Endothelial cell (in vitro differentiated cells): ENCODE results near the gene KLF2. TPM values are rescaled to one million over a fixed set of nuclear protein-coding genes. Genes with fewer than 3 reads are reported as not detected.

ENCODE experiments used
- DNase-seq: peaks from one replicate; pipeline ENCODE4 v3.0.0; 2021; ENCODE audit warnings: low spot score
- H3K27ac Mint-ChIP-seq: one replicate; pipeline ENCODE4 v1.8.0; 2021; ENCODE audit warnings: mixed read lengths, inconsistent platforms; ENCODE audit not compliant: unreplicated experiment
- H3K27me3 Mint-ChIP-seq: one replicate; pipeline ENCODE4 v1.8.0; 2021; ENCODE audit warnings: mild to moderate bottlenecking, moderate library complexity, mixed read lengths, inconsistent platforms; ENCODE audit not compliant: unreplicated experiment
- H3K36me3 Mint-ChIP-seq: one replicate; pipeline ENCODE4 v1.8.0; 2021; ENCODE audit warnings: mild to moderate bottlenecking, low read depth, mixed read lengths, inconsistent platforms; ENCODE audit not compliant: unreplicated experiment
- H3K4me1 Mint-ChIP-seq: one replicate; pipeline ENCODE4 v1.8.0; 2021; ENCODE audit warnings: mild to moderate bottlenecking, mixed read lengths, inconsistent platforms; ENCODE audit not compliant: unreplicated experiment
- H3K4me3 Mint-ChIP-seq: one replicate; pipeline ENCODE4 v1.8.0; 2021; ENCODE audit warnings: mild to moderate bottlenecking, mixed read lengths, inconsistent platforms; ENCODE audit not compliant: unreplicated experiment
- H3K9me3 Mint-ChIP-seq: one replicate; pipeline ENCODE4 v1.8.0; 2021; ENCODE audit warnings: mixed read lengths, inconsistent platforms; ENCODE audit not compliant: unreplicated experiment
- total RNA-seq: library from RNA; stranded (reverse); fragmentation: NEBNext Ultra II Directional; extraction: Animal tissue kit (Norgen Biotek cat#: 25700); gene quantifications from one replicate; pipeline ENCODE4 v1.2.1, GENCODE V29; 2021; ENCODE audit not compliant: unreplicated experiment
- TF ChIP-seq, protein P1 (sequence below): fragments of 200-600 bp; sonication (generic); IDR thresholded peaks from one replicate; pipeline ENCODE4 v1.5.0; 2021; ENCODE audit warnings: antibody characterized with exemption; ENCODE audit not compliant: unreplicated experiment

Gene KLF2
- total RNA-seq, 1 donor from 2014 or later: 48.9 TPM

DNA sequence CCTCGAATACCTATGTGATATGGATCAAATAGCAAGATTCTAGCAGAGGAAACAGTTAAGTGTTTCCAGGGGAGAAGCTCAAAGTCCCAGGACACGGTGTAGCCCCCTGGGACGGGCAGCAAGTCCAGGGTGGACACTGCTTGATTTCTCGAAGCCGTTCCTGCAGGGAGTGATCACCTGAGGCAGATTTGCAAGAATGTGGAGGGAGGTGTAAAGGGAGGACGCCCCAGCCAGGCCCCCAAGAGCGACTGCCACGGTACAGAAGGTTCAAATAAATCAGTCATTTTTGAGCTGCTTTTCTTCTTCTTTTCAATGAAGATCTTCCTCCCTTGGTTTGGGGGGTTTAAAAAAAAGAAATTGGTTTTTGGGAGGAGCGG lies 41.4 kb downstream of the KLF2 start:
- H3K9me3 Mint-ChIP-seq: no peaks in the 10 kb centered on the region
- TF ChIP-seq, protein P1, sequence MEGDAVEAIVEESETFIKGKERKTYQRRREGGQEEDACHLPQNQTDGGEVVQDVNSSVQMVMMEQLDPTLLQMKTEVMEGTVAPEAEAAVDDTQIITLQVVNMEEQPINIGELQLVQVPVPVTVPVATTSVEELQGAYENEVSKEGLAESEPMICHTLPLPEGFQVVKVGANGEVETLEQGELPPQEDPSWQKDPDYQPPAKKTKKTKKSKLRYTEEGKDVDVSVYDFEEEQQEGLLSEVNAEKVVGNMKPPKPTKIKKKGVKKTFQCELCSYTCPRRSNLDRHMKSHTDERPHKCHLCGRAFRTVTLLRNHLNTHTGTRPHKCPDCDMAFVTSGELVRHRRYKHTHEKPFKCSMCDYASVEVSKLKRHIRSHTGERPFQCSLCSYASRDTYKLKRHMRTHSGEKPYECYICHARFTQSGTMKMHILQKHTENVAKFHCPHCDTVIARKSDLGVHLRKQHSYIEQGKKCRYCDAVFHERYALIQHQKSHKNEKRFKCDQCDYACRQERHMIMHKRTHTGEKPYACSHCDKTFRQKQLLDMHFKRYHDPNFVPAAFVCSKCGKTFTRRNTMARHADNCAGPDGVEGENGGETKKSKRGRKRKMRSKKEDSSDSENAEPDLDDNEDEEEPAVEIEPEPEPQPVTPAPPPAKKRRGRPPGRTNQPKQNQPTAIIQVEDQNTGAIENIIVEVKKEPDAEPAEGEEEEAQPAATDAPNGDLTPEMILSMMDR: no peak
- H3K36me3 Mint-ChIP-seq: peaks cover 5% of the 10 kb centered on the region
- peaks cover 15% of the 10 kb centered on the region for H3K4me1 Mint-ChIP-seq
- no peak overlapping the region for H3K27ac Mint-ChIP-seq
- no peak for DNase-seq
- H3K27me3 Mint-ChIP-seq: peaks cover 4% of the 10 kb centered on the region
- no peak overlapping the region for H3K4me3 Mint-ChIP-seq

DNA sequence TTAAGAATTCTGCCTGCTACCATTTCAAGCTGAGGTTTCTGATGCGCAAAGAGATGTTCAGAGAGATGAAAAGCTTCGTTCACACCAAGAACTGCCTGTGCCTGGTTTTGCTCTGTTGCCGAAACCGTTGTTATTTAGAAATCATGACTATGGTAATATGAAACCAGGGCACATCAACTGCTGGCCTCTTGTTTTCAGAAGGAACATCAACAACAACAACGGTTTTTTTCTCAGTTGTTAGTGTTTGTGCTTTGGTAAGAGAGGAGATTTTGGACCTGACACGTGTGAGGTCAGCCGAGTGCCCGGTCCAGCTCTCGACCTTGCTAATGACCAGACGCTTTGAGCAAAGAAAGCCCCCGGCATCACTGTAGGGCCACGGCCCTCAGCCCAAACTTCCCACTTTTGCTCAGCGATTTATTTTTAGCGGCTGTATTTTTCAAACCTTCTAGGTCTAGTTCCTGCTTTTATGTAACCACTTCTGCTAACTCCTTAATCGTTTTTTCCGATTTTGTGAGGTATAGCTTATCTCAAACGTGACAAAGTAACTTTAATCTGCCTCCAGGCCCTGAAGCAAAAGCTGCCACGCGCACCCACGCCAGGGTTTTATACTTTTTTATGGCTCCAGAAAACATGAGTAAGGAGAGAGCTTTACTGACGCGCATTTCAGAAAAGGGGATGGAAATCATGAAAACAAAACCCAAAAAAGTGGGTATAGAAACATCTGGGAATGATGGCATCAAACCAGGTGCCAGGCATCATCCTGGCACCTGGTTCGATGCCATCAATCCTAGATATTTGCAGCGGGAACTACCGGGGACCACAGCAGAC lies 42.0 kb downstream of the KLF2 start:
- Mint-ChIP-seq H3K27me3 (peaks cover 6% of the 10 kb centered on the region), H3K4me3 (no peak overlapping the region), H3K27ac (no peak overlapping the region), H3K4me1 (peaks cover 20% of the 10 kb centered on the region), H3K9me3 (no peaks in the 10 kb centered on the region), H3K36me3 (peaks cover 7% of the 10 kb centered on the region)
- no peak for DNase-seq
- TF ChIP-seq, protein P1: no peak

DNA sequence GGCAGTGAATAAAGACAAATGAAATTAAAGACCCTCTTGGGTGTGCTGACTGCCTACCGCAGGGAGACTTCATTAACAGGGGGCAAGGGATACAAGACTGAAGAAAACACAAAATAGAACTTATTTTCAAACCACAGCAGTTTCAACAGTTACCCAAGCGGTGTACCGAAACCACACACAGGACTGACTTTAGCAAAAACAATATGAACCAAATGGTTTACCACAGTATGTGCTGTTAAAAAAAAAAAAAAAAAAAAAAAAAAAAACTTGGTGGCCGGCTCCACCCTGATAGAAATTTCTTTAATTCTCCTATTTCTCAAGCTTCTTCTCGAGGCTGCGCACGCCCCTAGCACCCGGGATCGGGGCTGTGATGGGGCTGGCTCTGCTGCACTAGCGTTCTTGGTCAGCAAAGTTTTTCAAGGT lies 42.6 kb downstream of the KLF2 start:
- H3K4me3 Mint-ChIP-seq: no peak overlapping the region
- H3K27ac Mint-ChIP-seq: no peak overlapping the region
- TF ChIP-seq, protein P1: no peak
- H3K36me3 Mint-ChIP-seq: peaks cover 9% of the 10 kb centered on the region
- H3K4me1 Mint-ChIP-seq: peaks cover 20% of the 10 kb centered on the region
- no peak for DNase-seq
- H3K9me3 Mint-ChIP-seq: no peaks in the 10 kb centered on the region
- H3K27me3 Mint-ChIP-seq: peaks cover 6% of the 10 kb centered on the region

DNA sequence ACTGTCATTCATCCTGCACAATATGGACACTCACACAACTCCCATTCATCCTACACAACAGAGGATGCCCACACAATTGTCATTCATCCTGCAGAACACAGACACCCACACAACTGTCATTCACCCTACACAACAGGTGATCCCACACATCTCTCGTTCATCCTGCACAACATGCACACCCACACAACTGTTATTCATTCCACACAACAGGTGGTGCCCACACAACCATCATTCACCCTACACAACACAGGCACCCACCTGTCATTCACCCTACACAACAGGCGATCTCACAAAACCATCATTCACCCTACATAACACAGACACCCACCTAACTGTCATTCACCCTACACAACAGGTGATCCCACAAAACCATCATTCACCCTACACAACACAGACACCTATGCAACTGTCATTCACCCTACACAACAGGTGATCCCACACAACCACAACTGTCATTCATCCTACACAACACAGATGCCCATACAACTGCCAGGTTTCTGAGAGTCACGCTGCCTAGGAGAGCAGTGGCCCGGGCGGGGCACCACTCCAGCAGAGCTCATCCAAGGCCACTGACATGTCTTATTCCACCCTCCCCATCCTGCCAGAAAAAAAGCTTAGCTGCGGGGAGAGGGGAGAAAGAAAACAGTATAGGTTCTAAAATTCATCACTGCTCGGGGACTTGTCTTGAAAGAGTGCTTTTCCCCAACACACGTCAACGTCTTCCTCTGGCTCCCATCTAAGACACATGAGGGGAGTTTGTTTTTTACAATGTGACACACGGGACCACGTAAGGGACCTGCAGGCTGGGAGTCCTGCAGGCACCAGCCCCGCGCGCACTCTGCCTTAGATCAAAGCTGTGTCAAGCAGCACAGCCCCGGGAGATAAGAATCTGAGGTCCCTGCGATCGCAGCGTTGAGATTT lies 44.0 kb downstream of the KLF2 start:
- H3K4me3 Mint-ChIP-seq: no peak overlapping the region

More for the DNA sequence above, 44.0 kb downstream of the KLF2 start:
- no peak for DNase-seq
- peaks cover 7% of the 10 kb centered on the region for H3K36me3 Mint-ChIP-seq
- H3K4me1 Mint-ChIP-seq: peaks cover 17% of the 10 kb centered on the region
- H3K9me3 Mint-ChIP-seq: no peaks in the 10 kb centered on the region
- H3K27me3 Mint-ChIP-seq: peaks cover 9% of the 10 kb centered on the region
- no peak overlapping the region for H3K27ac Mint-ChIP-seq
- TF ChIP-seq, protein P1: no peak
